A204.1 (cell line): ENCODE measurements around the gene CACNA1C.

Experiments
- FAIRE-seq: peaks from 2 replicates; lab custom pipeline; 2012; peaks lifted over from hg19 to GRCh38; lab: Jason Lieb, UNC

Gene CACNA1C

GRCh38 chr12:2492236-2492635 is 439.4 kb downstream of the CACNA1C start:
- FAIRE-seq = no peak

- FAIRE-seq = no peak
These were observed 440.3 kb downstream of the CACNA1C start for GRCh38 chr12:2493086-2493485.

GRCh38 chr12:2494486-2495192 is 441.9 kb downstream of the CACNA1C start:
- FAIRE-seq = no peak

GRCh38 chr12:2495417-2496112 is 442.8 kb downstream of the CACNA1C start:
- no peak for FAIRE-seq

- no peak for FAIRE-seq
These were observed 446.2 kb downstream of the CACNA1C start for GRCh38 chr12:2498964-2499500.

GRCh38 chr12:2501464-2502191 is 448.8 kb downstream of the CACNA1C start:
- FAIRE-seq = no peak

- FAIRE-seq = no peak
These were observed 450.2 kb downstream of the CACNA1C start for GRCh38 chr12:2503036-2503435.

- no peak for FAIRE-seq
These were observed 451.0 kb downstream of the CACNA1C start for GRCh38 chr12:2503762-2504161.

- FAIRE-seq = no peak
These were observed 451.8 kb downstream of the CACNA1C start for GRCh38 chr12:2504577-2504976.

GRCh38 chr12:2507814-2508213 is 455.0 kb downstream of the CACNA1C start:
- no peak for FAIRE-seq

- FAIRE-seq = no peak
These were observed 456.4 kb downstream of the CACNA1C start for GRCh38 chr12:2509137-2509536.

- FAIRE-seq = no peak
These were observed 457.3 kb downstream of the CACNA1C start for GRCh38 chr12:2510045-2510444.

GRCh38 chr12:2513141-2514037 is 460.6 kb downstream of the CACNA1C start:
- FAIRE-seq = no peak

GRCh38 chr12:2514038-2514340 is 461.2 kb downstream of the CACNA1C start:
- no peak for FAIRE-seq

GRCh38 chr12:2520722-2521246 is 468.0 kb downstream of the CACNA1C start:
- FAIRE-seq = no peak

GRCh38 chr12:2523317-2523716 is 470.5 kb downstream of the CACNA1C start:
- FAIRE-seq = no peak

GRCh38 chr12:2523844-2524243 is 471.1 kb downstream of the CACNA1C start:
- FAIRE-seq = no peak

- FAIRE-seq = no peak
These were observed 473.6 kb downstream of the CACNA1C start for GRCh38 chr12:2526371-2526770.

GRCh38 chr12:2528001-2528400 is 475.2 kb downstream of the CACNA1C start:
- FAIRE-seq = no peak

- FAIRE-seq = no peak
These were observed 477.0 kb downstream of the CACNA1C start for GRCh38 chr12:2529807-2530206.

- FAIRE-seq = no peak
These were observed 478.6 kb downstream of the CACNA1C start for GRCh38 chr12:2531371-2531770.

- FAIRE-seq = no peak
These were observed 480.2 kb downstream of the CACNA1C start for GRCh38 chr12:2533036-2533435.
